Measurements from ENCODE around the gene NEURL1B.

DNA sequence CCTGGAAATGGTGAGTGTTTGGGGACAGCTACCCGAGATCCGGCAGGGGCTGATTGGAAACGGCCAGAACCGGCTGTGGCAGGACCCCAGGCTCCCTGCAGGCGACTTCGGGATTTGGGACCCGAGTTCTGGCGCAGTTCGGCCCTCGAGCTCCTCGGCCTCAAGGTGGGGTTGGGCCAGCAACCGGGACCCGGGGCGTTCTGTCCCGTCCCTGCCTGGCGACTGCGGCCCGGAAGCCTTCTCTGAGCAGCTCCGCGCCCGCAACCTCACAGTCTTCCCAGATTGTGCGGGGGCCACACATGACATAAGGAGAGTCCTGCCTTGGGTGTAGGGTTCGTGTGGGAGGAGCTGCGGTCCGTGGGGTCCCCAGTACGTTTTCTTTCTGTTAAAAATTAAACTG is 23.2 kb upstream of the NEURL1B start:
- TF ChIP-seq, protein P1, sequence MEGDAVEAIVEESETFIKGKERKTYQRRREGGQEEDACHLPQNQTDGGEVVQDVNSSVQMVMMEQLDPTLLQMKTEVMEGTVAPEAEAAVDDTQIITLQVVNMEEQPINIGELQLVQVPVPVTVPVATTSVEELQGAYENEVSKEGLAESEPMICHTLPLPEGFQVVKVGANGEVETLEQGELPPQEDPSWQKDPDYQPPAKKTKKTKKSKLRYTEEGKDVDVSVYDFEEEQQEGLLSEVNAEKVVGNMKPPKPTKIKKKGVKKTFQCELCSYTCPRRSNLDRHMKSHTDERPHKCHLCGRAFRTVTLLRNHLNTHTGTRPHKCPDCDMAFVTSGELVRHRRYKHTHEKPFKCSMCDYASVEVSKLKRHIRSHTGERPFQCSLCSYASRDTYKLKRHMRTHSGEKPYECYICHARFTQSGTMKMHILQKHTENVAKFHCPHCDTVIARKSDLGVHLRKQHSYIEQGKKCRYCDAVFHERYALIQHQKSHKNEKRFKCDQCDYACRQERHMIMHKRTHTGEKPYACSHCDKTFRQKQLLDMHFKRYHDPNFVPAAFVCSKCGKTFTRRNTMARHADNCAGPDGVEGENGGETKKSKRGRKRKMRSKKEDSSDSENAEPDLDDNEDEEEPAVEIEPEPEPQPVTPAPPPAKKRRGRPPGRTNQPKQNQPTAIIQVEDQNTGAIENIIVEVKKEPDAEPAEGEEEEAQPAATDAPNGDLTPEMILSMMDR (tag by site-specific recombination; IDR thresholded peaks at IDR 0.05): no peak
- no peak for TF ChIP-seq ZNF138 (tag by site-specific recombination; IDR thresholded peaks at IDR 0.05; ENCODE audit: borderline replicate concordance)
- no peak for TF ChIP-seq ZNF133 (tag by site-specific recombination; IDR thresholded peaks at IDR 0.05)
- TF ChIP-seq ZNF629 (tag by site-specific recombination; IDR thresholded peaks at IDR 0.05): no peak
- TF ChIP-seq ZNF302 (tag by site-specific recombination; IDR thresholded peaks at IDR 0.05; ENCODE audit: low read depth): no peak
- TF ChIP-seq, protein P2, sequence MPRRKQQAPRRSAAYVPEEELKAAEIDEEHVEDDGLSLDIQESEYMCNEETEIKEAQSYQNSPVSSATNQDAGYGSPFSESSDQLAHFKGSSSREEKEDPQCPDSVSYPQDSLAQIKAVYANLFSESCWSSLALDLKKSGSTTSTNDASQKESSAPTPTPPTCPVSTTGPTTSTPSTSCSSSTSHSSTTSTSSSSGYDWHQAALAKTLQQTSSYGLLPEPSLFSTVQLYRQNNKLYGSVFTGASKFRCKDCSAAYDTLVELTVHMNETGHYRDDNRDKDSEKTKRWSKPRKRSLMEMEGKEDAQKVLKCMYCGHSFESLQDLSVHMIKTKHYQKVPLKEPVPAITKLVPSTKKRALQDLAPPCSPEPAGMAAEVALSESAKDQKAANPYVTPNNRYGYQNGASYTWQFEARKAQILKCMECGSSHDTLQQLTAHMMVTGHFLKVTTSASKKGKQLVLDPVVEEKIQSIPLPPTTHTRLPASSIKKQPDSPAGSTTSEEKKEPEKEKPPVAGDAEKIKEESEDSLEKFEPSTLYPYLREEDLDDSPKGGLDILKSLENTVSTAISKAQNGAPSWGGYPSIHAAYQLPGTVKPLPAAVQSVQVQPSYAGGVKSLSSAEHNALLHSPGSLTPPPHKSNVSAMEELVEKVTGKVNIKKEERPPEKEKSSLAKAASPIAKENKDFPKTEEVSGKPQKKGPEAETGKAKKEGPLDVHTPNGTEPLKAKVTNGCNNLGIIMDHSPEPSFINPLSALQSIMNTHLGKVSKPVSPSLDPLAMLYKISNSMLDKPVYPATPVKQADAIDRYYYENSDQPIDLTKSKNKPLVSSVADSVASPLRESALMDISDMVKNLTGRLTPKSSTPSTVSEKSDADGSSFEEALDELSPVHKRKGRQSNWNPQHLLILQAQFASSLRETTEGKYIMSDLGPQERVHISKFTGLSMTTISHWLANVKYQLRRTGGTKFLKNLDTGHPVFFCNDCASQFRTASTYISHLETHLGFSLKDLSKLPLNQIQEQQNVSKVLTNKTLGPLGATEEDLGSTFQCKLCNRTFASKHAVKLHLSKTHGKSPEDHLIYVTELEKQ (tag by site-specific recombination; IDR thresholded peaks at IDR 0.05; ENCODE audit: borderline replicate concordance): no peak
- TF ChIP-seq ZNF473 (tag by site-specific recombination; IDR thresholded peaks at IDR 0.05): no peak
- TF ChIP-seq, protein P3, sequence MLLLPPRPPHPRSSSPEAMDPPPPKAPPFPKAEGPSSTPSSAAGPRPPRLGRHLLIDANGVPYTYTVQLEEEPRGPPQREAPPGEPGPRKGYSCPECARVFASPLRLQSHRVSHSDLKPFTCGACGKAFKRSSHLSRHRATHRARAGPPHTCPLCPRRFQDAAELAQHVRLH (tag by site-specific recombination; IDR thresholded peaks at IDR 0.05): no peak
- TF ChIP-seq YY1 (tag by site-specific recombination; IDR thresholded peaks at IDR 0.05): no peak
- no peak for TF ChIP-seq ZNF510 (tag by site-specific recombination; IDR thresholded peaks at IDR 0.05; ENCODE audit: insufficient replicate concordance)
- no peak for TF ChIP-seq ZNF366 (tag by site-specific recombination; conservative IDR thresholded peaks at IDR 0.05)
- TF ChIP-seq, protein P4, sequence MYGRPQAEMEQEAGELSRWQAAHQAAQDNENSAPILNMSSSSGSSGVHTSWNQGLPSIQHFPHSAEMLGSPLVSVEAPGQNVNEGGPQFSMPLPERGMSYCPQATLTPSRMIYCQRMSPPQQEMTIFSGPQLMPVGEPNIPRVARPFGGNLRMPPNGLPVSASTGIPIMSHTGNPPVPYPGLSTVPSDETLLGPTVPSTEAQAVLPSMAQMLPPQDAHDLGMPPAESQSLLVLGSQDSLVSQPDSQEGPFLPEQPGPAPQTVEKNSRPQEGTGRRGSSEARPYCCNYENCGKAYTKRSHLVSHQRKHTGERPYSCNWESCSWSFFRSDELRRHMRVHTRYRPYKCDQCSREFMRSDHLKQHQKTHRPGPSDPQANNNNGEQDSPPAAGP (tag by site-specific recombination; IDR thresholded peaks at IDR 0.05): no peak
- no peak for TF ChIP-seq ZNF24 (tag by site-specific recombination; IDR thresholded peaks at IDR 0.05)
